GM10847 (cell line): Measurements from ENCODE around the gene SRGAP3.

Experiments used
- POLR2A ChIP-seq: IDR thresholded peaks from 2 replicates; pipeline ENCODE4 v1.6.1; 2011; ENCODE audit not compliant: insufficient read length; ENCODE audit errors: extremely low read depth

Gene SRGAP3

DNA sequence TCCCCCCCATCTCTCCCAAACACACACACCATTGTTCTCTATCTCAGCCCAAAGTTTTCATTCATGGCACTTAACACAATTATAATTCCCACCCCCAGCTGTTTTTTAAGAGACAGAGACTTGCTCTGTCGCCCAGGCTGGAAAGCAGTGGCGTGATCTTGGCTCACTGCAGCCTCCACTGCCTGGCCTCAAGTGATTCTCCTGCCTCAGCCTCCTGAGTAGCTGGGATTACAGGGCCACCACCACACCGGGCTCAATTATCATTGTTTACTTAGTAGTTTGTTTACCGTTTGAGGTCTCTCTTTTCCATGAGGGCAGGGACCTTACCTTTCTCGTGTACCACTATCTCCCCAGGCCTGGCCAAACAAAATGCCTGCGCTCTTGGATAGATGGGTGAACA, 206.4 kb downstream of the SRGAP3 start:
- TF ChIP-seq POLR2A: no peak

DNA sequence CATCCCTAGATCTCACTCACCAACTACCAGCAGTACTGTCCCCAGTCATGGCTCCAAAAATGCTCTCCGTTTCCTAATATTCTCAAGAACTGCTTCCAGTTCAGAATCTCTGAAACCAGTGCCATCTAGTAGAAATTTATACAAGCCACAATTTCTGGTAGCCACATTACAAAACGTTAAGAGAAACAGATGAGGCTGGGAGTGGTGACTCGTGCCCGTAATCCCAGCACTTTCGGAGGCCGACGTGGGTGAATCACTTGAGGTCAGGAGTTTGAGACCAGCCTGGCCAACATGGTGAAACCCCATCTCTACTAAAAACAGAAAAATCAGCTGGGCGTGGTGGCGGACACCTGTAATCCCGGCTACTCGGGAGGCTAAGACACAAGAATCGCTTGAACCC, 207.8 kb downstream of the SRGAP3 start:
- no peak for TF ChIP-seq POLR2A

- no peak for TF ChIP-seq POLR2A
Measured at GRCh38 chr3:9040996-9041395, 208.4 kb downstream of the SRGAP3 start.

GRCh38 chr3:9037144-9037711, 212.2 kb downstream of the SRGAP3 start:
- no peak for TF ChIP-seq POLR2A

- TF ChIP-seq POLR2A: no peak
Measured at GRCh38 chr3:9036404-9037131, 212.9 kb downstream of the SRGAP3 start.

- no peak for TF ChIP-seq POLR2A
Measured at GRCh38 chr3:9035961-9036360, 213.5 kb downstream of the SRGAP3 start.

DNA sequence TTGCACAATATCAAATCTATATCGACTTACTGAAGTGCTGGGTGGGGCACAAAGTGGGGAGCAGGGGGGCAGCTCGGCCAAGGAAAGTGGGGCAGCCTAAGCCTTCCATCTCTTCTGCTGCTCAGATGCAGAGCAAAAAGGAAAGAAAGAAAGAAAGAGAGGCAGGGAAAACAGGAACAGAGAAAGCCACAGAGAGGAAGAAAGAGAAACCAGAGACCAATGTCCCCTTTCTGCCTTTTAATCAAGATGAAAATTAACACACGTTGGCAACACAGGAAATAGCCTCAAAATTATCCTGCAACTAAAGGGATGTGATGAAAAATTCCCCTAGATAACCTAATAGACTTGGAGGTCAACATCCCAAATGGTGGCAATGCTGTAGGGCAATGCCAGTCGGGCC, 214.0 kb downstream of the SRGAP3 start:
- TF ChIP-seq POLR2A: no peak

GRCh38 chr3:9033867-9034266, 215.6 kb downstream of the SRGAP3 start:
- TF ChIP-seq POLR2A: no peak

DNA sequence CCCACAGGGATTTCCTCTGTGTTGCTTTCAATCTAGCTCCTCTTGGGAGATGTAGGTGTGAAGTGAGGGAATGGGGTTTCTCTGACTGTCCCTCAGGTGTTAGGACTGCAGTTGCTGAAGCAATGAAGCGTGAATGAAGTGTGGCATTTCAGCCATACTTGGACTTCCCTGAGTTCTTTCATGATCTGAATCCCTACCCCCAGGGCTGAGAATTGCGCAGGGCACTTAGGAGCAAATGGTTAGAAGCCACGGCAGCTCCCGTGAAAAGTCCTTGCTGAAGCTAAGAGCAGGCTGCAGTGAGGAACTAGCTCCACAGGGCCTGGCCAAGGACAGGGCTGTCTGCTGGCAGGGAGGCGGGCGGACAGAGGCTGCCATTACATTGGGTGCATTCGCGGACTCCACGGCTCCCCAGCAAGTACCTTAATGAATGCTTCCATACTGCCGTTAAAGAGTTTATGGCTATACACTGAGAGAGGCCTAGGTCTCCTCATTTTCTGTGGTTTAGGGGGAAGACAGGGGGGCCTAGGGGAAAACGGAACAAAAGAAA, 217.1 kb downstream of the SRGAP3 start:
- no peak for TF ChIP-seq POLR2A

- TF ChIP-seq POLR2A: no peak
Measured at GRCh38 chr3:9030034-9030433, 219.4 kb downstream of the SRGAP3 start.

DNA sequence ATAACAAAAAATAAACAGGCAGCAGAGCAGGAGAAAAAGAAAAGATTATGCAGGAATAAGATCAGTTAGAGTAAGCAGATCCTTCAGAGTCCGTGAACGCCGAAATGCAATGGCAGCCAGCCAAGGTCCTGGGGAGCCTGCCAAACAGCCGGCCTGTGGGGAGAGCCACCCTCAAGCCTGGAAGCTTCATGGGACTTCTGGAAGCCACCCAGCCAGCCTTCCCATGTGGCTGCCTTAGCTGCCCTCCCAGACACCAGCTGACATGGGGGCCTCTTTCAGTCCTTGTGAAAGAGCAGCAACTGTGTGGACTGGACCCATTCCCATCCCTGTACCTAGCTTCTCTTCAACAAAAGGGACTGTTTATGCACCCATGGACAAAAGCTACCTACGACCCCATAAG, 221.3 kb downstream of the SRGAP3 start:
- no peak for TF ChIP-seq POLR2A

- no peak for TF ChIP-seq POLR2A
Measured at GRCh38 chr3:9026320-9027045, 223.0 kb downstream of the SRGAP3 start.

DNA sequence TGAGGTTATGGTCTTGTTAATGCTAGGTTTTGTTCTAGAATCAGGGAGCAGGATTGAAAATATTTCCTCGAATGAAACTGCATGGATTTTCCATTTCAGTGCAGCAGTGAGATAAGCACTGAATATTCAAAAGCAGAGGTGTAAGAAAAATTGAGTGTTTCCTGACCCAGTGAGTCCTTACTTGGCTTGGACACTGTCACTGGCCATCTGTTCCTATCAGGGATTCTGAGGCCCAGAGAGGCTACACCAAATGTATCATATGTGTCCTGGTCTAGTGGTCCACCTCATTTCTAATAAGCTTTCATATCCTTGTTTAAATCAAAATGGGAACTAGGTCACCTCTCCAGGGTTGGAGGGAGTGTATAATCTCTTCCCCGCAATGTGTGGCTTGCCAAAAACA, 225.1 kb downstream of the SRGAP3 start:
- TF ChIP-seq POLR2A: no peak

DNA sequence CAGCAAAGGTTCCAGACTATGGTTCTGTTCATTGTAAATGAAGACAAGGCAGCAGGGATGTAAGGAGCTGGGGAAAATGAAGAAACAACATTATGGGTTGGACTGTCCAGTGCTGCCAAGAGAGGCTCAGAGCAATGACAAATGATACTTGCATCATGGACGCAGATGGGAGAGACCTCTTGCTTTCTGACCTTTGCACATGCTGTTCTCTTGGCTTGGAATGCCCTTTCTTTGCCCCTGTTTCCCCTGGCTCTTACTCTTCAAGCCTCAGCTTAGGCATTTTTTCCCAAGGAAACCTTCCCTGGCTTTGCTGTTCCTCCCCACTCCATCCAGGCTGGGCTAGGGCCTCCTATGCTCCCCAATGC, 226.2 kb downstream of the SRGAP3 start:
- no peak for TF ChIP-seq POLR2A

GRCh38 chr3:9022305-9023225, 226.9 kb downstream of the SRGAP3 start:
- TF ChIP-seq POLR2A: no peak
